Neutrophil (primary cell): ENCODE results near the gene FAM240B.

Experiments
- H3K27ac ChIP-seq: fragments of 200-600 bp; sonication (generic); 2 replicates; pipeline ENCODE4 v1.5.1; 2016; ENCODE audit warnings: mild to moderate bottlenecking, moderate library complexity
- H3K27me3 ChIP-seq: fragments of 200-600 bp; sonication (generic); 2 replicates; pipeline ENCODE4 v1.6.0; 2016; ENCODE audit warnings: mild to moderate bottlenecking
- H3K36me3 ChIP-seq: fragments of 200-600 bp; sonication (generic); 2 replicates; pipeline ENCODE4 v1.5.1; 2017
- H3K4me1 ChIP-seq, 2 experiments: fragments of 200-600 bp in 1 of 2; sonication (generic) in 1 of 2; 1 replicate in 1 of 2; 2 replicates in 1 of 2; pipeline versions ENCODE4 v1.5.1 to v1.6.1; 2013 to 2016; ENCODE audit warnings: low read depth in 1 of 2, low read length in 1 of 2, mild to moderate bottlenecking in 1 of 2, moderate library complexity in 1 of 2; ENCODE audit not compliant: control insufficient read depth in 1 of 2, insufficient read depth in 1 of 2
- H3K4me3 ChIP-seq, 2 experiments: fragments of 200-600 bp in 1 of 2; sonication (generic) in 1 of 2; 1 replicate in 1 of 2; 2 replicates in 1 of 2; pipeline ENCODE4 v1.5.1; 2013 to 2016; ENCODE audit warnings: low read depth in 1 of 2, low read length in 1 of 2, mild to moderate bottlenecking in 1 of 2, moderate library complexity in 1 of 2
- H3K9me3 ChIP-seq: fragments of 200-600 bp; sonication (generic); 2 replicates; pipeline ENCODE4 v1.5.1; 2016
- CTCF ChIP-seq: fragments of 200-600 bp; sonication (generic); IDR thresholded peaks from 2 replicates; pipeline ENCODE4 v1.5.1; 2016; ENCODE audit warnings: antibody characterized with exemption

FAM240B gene

GRCh38 chr9:38705917-38706316 lies 14.0 kb downstream of the FAM240B start:
- H3K27ac ChIP-seq: no peak overlapping the region
- no peaks in the 10 kb centered on the region for H3K36me3 ChIP-seq
- no peak for TF ChIP-seq CTCF
- H3K4me3 ChIP-seq: no peak overlapping the region
- H3K9me3 ChIP-seq: no peaks in the 10 kb centered on the region
- H3K4me1 ChIP-seq: no peaks in the 10 kb centered on the region
- H3K27me3 ChIP-seq: peaks cover 56% of the 10 kb centered on the region

GRCh38 chr9:38700695-38701094 lies 19.2 kb downstream of the FAM240B start:
- Histone ChIP-seq H3K9me3 (no peaks in the 10 kb centered on the region), H3K4me1 (no peaks in the 10 kb centered on the region), H3K27me3 (peaks cover 35% of the 10 kb centered on the region), H3K4me3 (no peak overlapping the region), H3K27ac (no peak overlapping the region), H3K36me3 (no peaks in the 10 kb centered on the region)
- no peak for TF ChIP-seq CTCF

GRCh38 chr9:38699337-38699736 lies 20.6 kb downstream of the FAM240B start:
- Histone ChIP-seq H3K4me1 (no peaks in the 10 kb centered on the region), H3K27me3 (peaks cover 25% of the 10 kb centered on the region)
- no peak for TF ChIP-seq CTCF

GRCh38 chr9:38697776-38698300 lies 22.1 kb downstream of the FAM240B start:
- no peak for TF ChIP-seq CTCF
- peaks cover 13% of the 10 kb centered on the region for H3K27me3 ChIP-seq

More at GRCh38 chr9:38699337-38699736, 20.6 kb downstream of the FAM240B start:
- Histone ChIP-seq H3K4me3 (no peak overlapping the region), H3K9me3 (no peaks in the 10 kb centered on the region), H3K36me3 (no peaks in the 10 kb centered on the region), H3K27ac (no peak overlapping the region)

GRCh38 chr9:38696999-38697398 lies 22.9 kb downstream of the FAM240B start:
- Histone ChIP-seq H3K27ac (no peak overlapping the region), H3K36me3 (no peaks in the 10 kb centered on the region), H3K9me3 (no peaks in the 10 kb centered on the region), H3K4me3 (no peak overlapping the region), H3K4me1 (no peaks in the 10 kb centered on the region), H3K27me3 (peaks cover 12% of the 10 kb centered on the region)
- no peak for TF ChIP-seq CTCF

More at GRCh38 chr9:38697776-38698300, 22.1 kb downstream of the FAM240B start:
- Histone ChIP-seq H3K4me1 (no peaks in the 10 kb centered on the region), H3K36me3 (no peaks in the 10 kb centered on the region), H3K9me3 (no peaks in the 10 kb centered on the region), H3K27ac (no peak overlapping the region), H3K4me3 (no peak overlapping the region)

GRCh38 chr9:38694676-38695075 lies 25.3 kb downstream of the FAM240B start:
- Histone ChIP-seq H3K36me3 (no peaks in the 10 kb centered on the region), H3K4me1 (no peaks in the 10 kb centered on the region), H3K4me3 (no peak overlapping the region), H3K27me3 (peaks cover 25% of the 10 kb centered on the region), H3K9me3 (no peaks in the 10 kb centered on the region), H3K27ac (no peak overlapping the region)
- TF ChIP-seq CTCF: no peak
